Fibroblast of lung (primary cell): ENCODE measurements around the gene CLEC17A. TPM values are rescaled to one million over a fixed set of nuclear protein-coding genes. Genes with fewer than 3 reads are reported as not detected.

Experiments
- DNase-seq, 2 donors: peaks; one replicate each; pipeline versions ENCODE4 v3.0.0 to v3.0.0-alpha.2; 2010; ENCODE audit warnings: low read depth in 2 of 2
- H2AFZ ChIP-seq: 2 replicates; pipeline ENCODE4 v1.5.1; 2012; ENCODE audit warnings: low read length, control low read depth, inconsistent platforms
- H3K27ac ChIP-seq: 2 replicates; pipeline ENCODE4 v1.5.1; 2011; ENCODE audit warnings: low read length, control low read depth; ENCODE audit not compliant: insufficient read depth
- H3K27me3 ChIP-seq: 2 replicates; pipeline ENCODE4 v1.5.1; 2011; ENCODE audit warnings: mild to moderate bottlenecking, low read length; ENCODE audit not compliant: control insufficient read depth, insufficient read depth
- H3K36me3 ChIP-seq: 2 replicates; pipeline ENCODE4 v1.5.1; 2011; ENCODE audit warnings: low read length; ENCODE audit not compliant: control insufficient read depth, insufficient read depth
- H3K4me1 ChIP-seq: 2 replicates; pipeline ENCODE4 v1.5.1; 2011; ENCODE audit warnings: low read length; ENCODE audit not compliant: control insufficient read depth, insufficient read depth; ENCODE audit errors: extremely low read depth
- H3K4me2 ChIP-seq: 2 replicates; pipeline ENCODE4 v1.5.1; 2011; ENCODE audit warnings: low read length, control low read depth; ENCODE audit not compliant: insufficient read depth; ENCODE audit errors: extremely low read depth
- H3K4me3 ChIP-seq, 4 experiments: fragments of 200-600 bp in 1 of 4; sonication (generic) in 1 of 4; replicated peaks in 1 of 4; 2 replicates each; pipeline ENCODE4 v1.5.1; 2011 to 2016; ENCODE audit warnings: low read length in 4 of 4, low read depth in 3 of 4, mild to moderate bottlenecking in 3 of 4, control low read depth in 2 of 4, inconsistent platforms in 1 of 4, mixed read lengths in 1 of 4; ENCODE audit not compliant: insufficient read depth in 1 of 4; ENCODE audit errors: control extremely low read depth in 1 of 4
- H3K79me2 ChIP-seq: 2 replicates; pipeline ENCODE4 v1.5.1; 2012; ENCODE audit warnings: mild to moderate bottlenecking, low read length, inconsistent platforms; ENCODE audit not compliant: control insufficient read depth, insufficient read depth
- H3K9ac ChIP-seq: 2 replicates; pipeline ENCODE4 v1.5.1; 2011; ENCODE audit warnings: mild to moderate bottlenecking, low read length, control low read depth; ENCODE audit not compliant: insufficient read depth
- H3K9me3 ChIP-seq: 2 replicates; pipeline ENCODE4 v1.5.1; 2012; ENCODE audit warnings: low read depth, low read length; ENCODE audit not compliant: control insufficient read depth, insufficient read depth
- H4K20me1 ChIP-seq: 2 replicates; pipeline ENCODE4 v1.5.1; 2011; ENCODE audit warnings: low read length; ENCODE audit not compliant: control insufficient read depth, insufficient read depth; ENCODE audit errors: extremely low read depth
- CTCF ChIP-seq, 2 donors: IDR thresholded peaks in 1 of 2; conservative IDR thresholded peaks in 1 of 2; 1 replicate in 1 of 2; 2 replicates in 1 of 2; pipeline ENCODE4 v1.5.1; 2011 to 2012; ENCODE audit warnings: low read length in 2 of 2, control low read depth in 1 of 2, inconsistent platforms in 1 of 2, low read depth in 1 of 2, mild to moderate bottlenecking in 1 of 2
- EZH2 ChIP-seq: IDR thresholded peaks from 2 replicates; pipeline ENCODE4 v1.5.1; 2012; ENCODE audit warnings: low read length, control low read depth, mild to moderate bottlenecking; ENCODE audit errors: missing control alignments
- polyA minus RNA-seq: library from RNA; depleted of rRNA, polyadenylated mRNA; stranded (reverse); fragments of >200 nt; gene quantifications from 2 replicates; pipeline ENCODE4 v1.2.3, GENCODE V29; 2011; ENCODE audit warnings: low replicate concordance
- polyA plus RNA-seq, 2 donors: library from polyadenylated mRNA; depleted of rRNA in 1 of 2; stranded (reverse) in 1 of 2; unstranded in 1 of 2; fragments of >200 nt; gene quantifications; 2 replicates each; pipeline ENCODE4 v1.2.1, GENCODE V29; 2011 to 2012; ENCODE audit warnings: missing spikeins in 1 of 2
- total RNA-seq: library from RNA; depleted of rRNA; stranded (reverse); fragments of >200 nt; gene quantifications from 2 replicates; pipeline ENCODE4 v1.2.1, GENCODE V29; 2014

Gene CLEC17A
- 0.17 TPM in 1 of 2 replicates, not detected in the other for total RNA-seq
- 0.02 and 0.03 TPM in 2 replicates for polyA plus RNA-seq
- polyA plus RNA-seq (2012) = not detected in 2 replicates
- polyA minus RNA-seq = 0.24 TPM in 1 of 2 replicates, not detected in the other

GRCh38 chr19:14582894-14583340 is at the start of gene CLEC17A:
CLEC17A (plus strand) TSS chr19:14583084; CDS start chr19:14583161, 77 bp downstream.
- TF ChIP-seq EZH2 (no peak), CTCF (conservative IDR thresholded peaks at IDR 0.05 in 1 of 2, IDR thresholded peaks at IDR 0.05 in 1 of 2; ENCODE audit: low read depth in 1 of 2, low read length in 2 of 2) (no peak)
- no peaks in the 10 kb centered on the region for H3K4me1 ChIP-seq
- H2AFZ ChIP-seq = no peak within 1 kb of the TSS
- H3K4me3 ChIP-seq = no peak within 1 kb of the TSS
- no peaks in the 10 kb centered on the region for H3K79me2 ChIP-seq
- no peak within 1 kb of the TSS for H3K9ac ChIP-seq
- H3K27me3 ChIP-seq = no peaks in the 10 kb centered on the region
- no peaks in the 10 kb centered on the region for H3K9me3 ChIP-seq
- H3K27ac ChIP-seq = no peak within 1 kb of the TSS
- H3K4me2 ChIP-seq = no peak within 1 kb of the TSS
- DNase-seq = no peak
- no peaks in the 10 kb centered on the region for H4K20me1 ChIP-seq
- H3K36me3 ChIP-seq = no peaks in the 10 kb centered on the region

GRCh38 chr19:14533450-14533849 is 49.4 kb upstream of the CLEC17A start:
- peaks cover 27% of the 10 kb centered on the region for H3K79me2 ChIP-seq
- H4K20me1 ChIP-seq = no peaks in the 10 kb centered on the region
- H3K27me3 ChIP-seq = no peaks in the 10 kb centered on the region
- peaks cover 2% of the 10 kb centered on the region for H3K4me1 ChIP-seq
- H3K4me3 ChIP-seq = no peak overlapping the region
- no peak overlapping the region for H2AFZ ChIP-seq
- H3K36me3 ChIP-seq = no peaks in the 10 kb centered on the region
- TF ChIP-seq EZH2 (no peak), CTCF (conservative IDR thresholded peaks at IDR 0.05 in 1 of 2, IDR thresholded peaks at IDR 0.05 in 1 of 2; ENCODE audit: low read depth in 1 of 2, low read length in 2 of 2) (no peak)
- DNase-seq = no peak
- H3K4me2 ChIP-seq = no peak overlapping the region
- no peak overlapping the region for H3K9ac ChIP-seq
- H3K9me3 ChIP-seq = no peaks in the 10 kb centered on the region
- H3K27ac ChIP-seq = no peak overlapping the region

GRCh38 chr19:14536926-14537692 is 45.8 kb upstream of the CLEC17A start:
- DNase-seq = peak; percentile 43 to 55
- Histone ChIP-seq H3K4me1 (no peaks in the 10 kb centered on the region), H3K27ac (no peak overlapping the region), H3K27me3 (no peaks in the 10 kb centered on the region), H3K4me2 (no peak overlapping the region), H3K36me3 (no peaks in the 10 kb centered on the region), H3K9me3 (no peaks in the 10 kb centered on the region), H2AFZ (no peak overlapping the region), H3K79me2 (peaks cover 13% of the 10 kb centered on the region), H3K4me3 (no peak overlapping the region), H4K20me1 (no peaks in the 10 kb centered on the region), H3K9ac (no peak overlapping the region)
- no peak for TF ChIP-seq CTCF (conservative IDR thresholded peaks at IDR 0.05 in 1 of 2, IDR thresholded peaks at IDR 0.05 in 1 of 2; ENCODE audit: low read depth in 1 of 2, low read length in 2 of 2)
- TF ChIP-seq EZH2 = no peak
